K562 (cell line): ENCODE results near the gene SVIL. TPM values are rescaled to one million over a fixed set of nuclear protein-coding genes. Genes with fewer than 3 reads are reported as not detected.

Experiments
- ATAC-seq: fragments of 200-7000 bp; cut with Tn5 transposase; 3 replicates; pipeline ENCODE4 v1.9.1; 2020; ENCODE audit warnings: moderate library complexity
- BruUV-seq: library from RNA; stranded (reverse); fragments of 400-500 nt; replicated peaks from 2 replicates; lab custom pipeline; 2021; lab: Mats Ljungman, UMichigan
- CTCF ChIA-PET: fragments of 300-600 bp; formaldehyde crosslinking; extraction: SDS; loops from one replicate; lab custom pipeline; 2021; ENCODE audit warnings: low intra/inter-chr PET ratio; lab: Yijun Ruan, JAX
- POLR2A ChIA-PET: fragments of 300-600, 350-650 bp; sonication (Branson Sonifier 250); formaldehyde crosslinking; extraction: SDS; loops from one replicate; lab custom pipeline; 2021; ENCODE audit warnings: antibody characterized with exemption, inconsistent platforms; lab: Yijun Ruan, JAX
- DNase-seq, 4 experiments: peaks; one replicate each; pipeline versions ENCODE4 v3.0.0 to v3.0.0-alpha.2; 2011 to 2018; ENCODE audit warnings: low spot score in 3 of 4, mixed read lengths in 3 of 4; ENCODE audit errors: extremely low read depth in 1 of 4
- FAIRE-seq: peaks from 2 replicates; lab custom pipeline; 2011; peaks lifted over from hg19 to GRCh38; lab: Jason Lieb, UNC
- H2AFZ ChIP-seq: 2 replicates; pipeline ENCODE4 v1.6.0; 2011; ENCODE audit warnings: low read depth, low read length, control low read depth, inconsistent platforms
- H3K27ac ChIP-seq: fragments of 200-600 bp; 3 replicates; pipeline ENCODE4 v1.8.0; 2011; ENCODE audit warnings: low read depth, mild to moderate bottlenecking, control low read depth, inconsistent platforms, low read length, moderate library complexity, mixed read lengths; ENCODE audit errors: extremely low read depth
- H3K27me3 ChIP-seq, 2 experiments: fragments of 300-600 bp in 1 of 2; 2 replicates in 1 of 2; 3 replicates in 1 of 2; pipeline versions ENCODE4 v1.6.0 to v1.8.0; 2011; ENCODE audit warnings: inconsistent platforms in 2 of 2, low read length in 2 of 2, mild to moderate bottlenecking in 1 of 2, mixed read lengths in 1 of 2, moderate library complexity in 1 of 2; ENCODE audit not compliant: control insufficient read depth in 2 of 2, insufficient read depth in 2 of 2
- H3K36me3 ChIP-seq: fragments of 300-600 bp; 3 replicates; pipeline ENCODE4 v1.8.0; 2011; ENCODE audit warnings: mild to moderate bottlenecking, low read length, inconsistent platforms; ENCODE audit not compliant: control insufficient read depth, insufficient read depth
- H3K4me1 ChIP-seq, 2 experiments: fragments of 200-600 bp in 1 of 2; replicated peaks in 1 of 2; 2 replicates in 1 of 2; 3 replicates in 1 of 2; pipeline versions ENCODE4 v1.5.1 to v1.8.0; 2011; ENCODE audit warnings: inconsistent platforms in 2 of 2, low read length in 2 of 2, mild to moderate bottlenecking in 1 of 2, mixed read lengths in 1 of 2, moderate library complexity in 1 of 2; ENCODE audit not compliant: control insufficient read depth in 2 of 2, insufficient read depth in 2 of 2
- H3K4me2 ChIP-seq: 2 replicates; pipeline ENCODE4 v1.6.1; 2011; ENCODE audit warnings: low read length, control low read depth, inconsistent platforms, mixed read lengths; ENCODE audit not compliant: insufficient read depth
- H3K4me3 ChIP-seq: fragments of 200-600 bp; sonication (generic), shearing (Covaris generic); 2 replicates; pipeline ENCODE4 v1.5.1; 2016; ENCODE audit warnings: control low read depth, inconsistent platforms
- H3K79me2 ChIP-seq: fragments of 200-600 bp; 3 replicates; pipeline ENCODE4 v1.8.0; 2011; ENCODE audit warnings: low read length, inconsistent platforms; ENCODE audit not compliant: control insufficient read depth, insufficient read depth
- H3K9ac ChIP-seq, 2 experiments: 2 replicates each; pipeline versions ENCODE4 v1.6.0 to v1.6.1; 2011; ENCODE audit warnings: low read depth in 2 of 2, low read length in 2 of 2, control low read depth in 1 of 2, inconsistent platforms in 1 of 2, mild to moderate bottlenecking in 1 of 2, mixed read lengths in 1 of 2; ENCODE audit not compliant: insufficient read depth in 1 of 2
- H3K9me1 ChIP-seq: one replicate; pipeline ENCODE4 v1.6.0; 2011; ENCODE audit warnings: inconsistent platforms, mild to moderate bottlenecking, low read length, moderate library complexity; ENCODE audit not compliant: control insufficient read depth, insufficient read depth
- H3K9me3 ChIP-seq: replicated peaks from 2 replicates; pipeline ENCODE4 v1.5.1; 2011; ENCODE audit warnings: low read depth, low read length, inconsistent platforms; ENCODE audit not compliant: control insufficient read depth, insufficient read depth
- H4K20me1 ChIP-seq: replicated peaks from 2 replicates; pipeline ENCODE4 v1.6.1; 2011; ENCODE audit warnings: low read length, inconsistent platforms, mixed read lengths; ENCODE audit not compliant: control insufficient read depth, insufficient read depth
- CBX5 ChIP-seq: IDR thresholded peaks from 2 replicates; pipeline ENCODE4 v1.6.1; 2014; ENCODE audit warnings: low read depth, borderline replicate concordance
- ELF1 ChIP-seq: fragments of 200-800 bp; sonication (Bioruptor generic); IDR thresholded peaks from 2 replicates; pipeline ENCODE4 v1.6.1; 2016; ENCODE audit warnings: missing genetic modification characterization, missing compliant biosample characterization
- SP2 ChIP-seq: IDR thresholded peaks from 2 replicates; pipeline ENCODE4 v1.6.1; 2011; ENCODE audit warnings: mild to moderate bottlenecking, low read depth, low read length, moderate library complexity; ENCODE audit not compliant: poor library complexity, severe bottlenecking; ENCODE audit errors: extremely low read depth
- ZEB2 ChIP-seq: fragments of 450-650 bp; IDR thresholded peaks from 2 replicates; pipeline ENCODE4 v1.6.1; 2016
- ZZZ3 ChIP-seq: fragments of 450-650 bp; IDR thresholded peaks from 2 replicates; pipeline ENCODE4 v1.6.1; 2016; ENCODE audit warnings: antibody characterized with exemption, mild to moderate bottlenecking, moderate library complexity
- WGBS: fragments of 100-300 bp; shearing (Covaris generic); methylation state at CpG from one replicate; pipeline ENCODE4 v1.1.6; 2016; ENCODE audit warnings: low coverage, mixed read lengths; ENCODE audit not compliant: insufficient coverage; ENCODE audit errors: missing lambda C conversion rate; 5-methylcytosine and 5-hydroxymethylcytosine counted together
- in situ Hi-C: fragments of 300-500 bp; cut with MboI; formaldehyde crosslinking; loops from 4 replicates; pipeline ENCODE4 v1.15.0; 2018; ENCODE audit warnings: inconsistent platforms, mixed read lengths
- intact Hi-C: fragments of 100-400 bp; cut with micrococcal nuclease; formaldehyde crosslinking; loops from 2 replicates; pipeline ENCODE4 v1.14.2; 2022
- polyA plus RNA-seq, 8 experiments: library from polyadenylated mRNA; depleted of rRNA in 4 of 8; stranded (reverse) in 5 of 8; unstranded in 3 of 8; fragments of >200 nt; fragmentation: Nextera tagmentation in 2 of 8; fragmentation: Illumina TruSeq in 1 of 8; extraction: Ambion mirVana in 2 of 8; extraction: Trizol in 1 of 8; gene quantifications; 2 replicates each; pipeline versions ENCODE4 v1.2.1 to v1.2.3, GENCODE V29; 2011 to 2014; ENCODE audit warnings: inconsistent platforms in 1 of 8, missing spikeins in 1 of 8
- total RNA-seq, 7 experiments: library from RNA; depleted of rRNA in 6 of 7; stranded (reverse); fragments of >200 nt in 6 of 7; fragmentation: Illumina TruSeq in 2 of 7; extraction: Trizol in 2 of 7; gene quantifications; 2 replicates each; pipeline versions ENCODE4 v1.2.1 to v1.2.3, GENCODE V29; 2011 to 2021; ENCODE audit warnings: low replicate concordance in 1 of 7

SVIL gene
- total and polyA plus RNA-seq, 9 of the 15 experiments (the other 6 are each of a cell fraction or from before 2014, with no cell fraction given) = under 0.01 to 0.18 (median 0.05) TPM; not detected in 3

- ChIA-PET POLR2A (interaction anchor here (0.9 kb wide), 1 partner anchor 9 kb away, joined by 3 read pairs; no protein-coding TSS in a partner anchor), CTCF (no interaction called here)
- Histone ChIP-seq H3K4me2 (peak overlapping the region; percentile 10), H3K4me3 (no peak overlapping the region), H3K9me3 (no peaks in the 10 kb centered on the region; the same call in 1 of the 2 replicates), H3K9me1 (no peaks in the 10 kb centered on the region), H3K27ac (peak overlapping the region; percentile 4; the same call in 2 of the 3 replicates), H3K79me2 (peaks cover 58% of the 10 kb centered on the region), H3K4me1 (peaks cover 15 to 18% of the 10 kb centered on the region in 2 experiments; a peak in 4 of 5 replicates), H3K9ac (peak overlapping the region in 1 of 2 experiments; percentile 65; a peak in 2 of 4 replicates), H4K20me1 (no peaks in the 10 kb centered on the region), H3K36me3 (peaks cover 12% of the 10 kb centered on the region; the same call in 2 of the 3 replicates), H2AFZ (no peak overlapping the region), H3K27me3 (no peaks in the 10 kb centered on the region)
- in situ Hi-C loops = no loop called here
- FAIRE-seq (no peak), DNase-seq (peak in 1 of 4 experiments; percentile 6), ATAC-seq (no peak)
- intact Hi-C loops = loop anchor here (2.0 kb wide), 1 partner anchor 31 kb away; no protein-coding TSS in a partner anchor
- 63% methylated on average over 10 of the region's 10 CpGs for WGBS
- TF ChIP-seq CBX5 = no peak
- TF ChIP-seq ZZZ3 = no peak
- TF ChIP-seq ELF1 (tag) = no peak
- TF ChIP-seq ZEB2 = no peak
- no peak for TF ChIP-seq SP2
- BruUV-seq = no TSS peak
Observed at GRCh38 chr10:29411666-29412315, 223.0 kb downstream of the SVIL start.
